HG03175 (cell line): ENCODE data around the gene SERPINB1.
"Not testable (repeated sequence)": the region's sequence is repeated elsewhere in the genome, so short reads cannot be mapped to it uniquely, and the experiment has no call there.

Experiments used
- ATAC-seq: cut with Tn5 transposase; IDR thresholded peaks from one replicate; pipeline ENCODE4 v1.9.1; 2021; ENCODE audit warnings: mild to moderate bottlenecking, moderate library complexity; ENCODE audit not compliant: unreplicated experiment

SERPINB1 gene

GRCh38 chr6:2819115-2819514 is 22.5 kb downstream of the SERPINB1 start:
- ATAC-seq, result no peak

GRCh38 chr6:2818593-2818992 is 23.1 kb downstream of the SERPINB1 start:
- no peak for ATAC-seq

- no peak for ATAC-seq
These were observed 23.7 kb downstream of the SERPINB1 start for GRCh38 chr6:2817903-2818443.

- no peak for ATAC-seq
These were observed 25.5 kb downstream of the SERPINB1 start for GRCh38 chr6:2816158-2816557.

GRCh38 chr6:2812695-2813094 is 29.0 kb downstream of the SERPINB1 start:
- no peak for ATAC-seq

GRCh38 chr6:2810092-2810671 is 31.5 kb downstream of the SERPINB1 start:
- ATAC-seq, result no peak

- no peak for ATAC-seq
These were observed 32.6 kb downstream of the SERPINB1 start for GRCh38 chr6:2809015-2809414.

- no peak for ATAC-seq
These were observed 34.1 kb downstream of the SERPINB1 start for GRCh38 chr6:2807342-2808090.

- ATAC-seq, result no peak
These were observed 35.0 kb downstream of the SERPINB1 start for GRCh38 chr6:2806644-2807043.

- ATAC-seq, result no peak
These were observed 36.6 kb downstream of the SERPINB1 start for GRCh38 chr6:2805031-2805430.

GRCh38 chr6:2804516-2804915 is 37.1 kb downstream of the SERPINB1 start:
- no peak for ATAC-seq

GRCh38 chr6:2803731-2804429 is 37.8 kb downstream of the SERPINB1 start:
- no peak for ATAC-seq

GRCh38 chr6:2802521-2803060 is 39.1 kb downstream of the SERPINB1 start:
- no peak for ATAC-seq

- not testable (repeated sequence) for ATAC-seq
These were observed 40.0 kb downstream of the SERPINB1 start for GRCh38 chr6:2801687-2802086.

GRCh38 chr6:2800552-2801316 is 40.9 kb downstream of the SERPINB1 start:
- no peak for ATAC-seq

GRCh38 chr6:2799936-2800527 is 41.6 kb downstream of the SERPINB1 start:
- ATAC-seq, result no peak

GRCh38 chr6:2798586-2799134 is 43.0 kb downstream of the SERPINB1 start:
- ATAC-seq, result no peak

- ATAC-seq, result no peak
These were observed 44.1 kb downstream of the SERPINB1 start for GRCh38 chr6:2797564-2798031.

- no peak for ATAC-seq
These were observed 44.8 kb downstream of the SERPINB1 start for GRCh38 chr6:2796861-2797260.

- ATAC-seq, result no peak
These were observed 45.7 kb downstream of the SERPINB1 start for GRCh38 chr6:2795956-2796355.
